ENCODE results near the gene EXD3. TPM values are rescaled to one million over a fixed set of nuclear protein-coding genes. Genes with fewer than 3 reads are reported as not detected.

Gene EXD3
- total RNA-seq, 1 donor from 2014 or later, result 9.2 TPM

GRCh38 chr9:137383081-137383783 is 39.7 kb downstream of the EXD3 start:
- no peak for DNase-seq
- H3K27ac ChIP-seq (replicated peaks), result no peak overlapping the region
- no peaks in the 10 kb centered on the region for H3K36me3 ChIP-seq
- no peaks in the 10 kb centered on the region for H3K27me3 ChIP-seq (ENCODE audit: low read depth)
- peaks cover 14% of the 10 kb centered on the region for H3K4me1 ChIP-seq
- TF ChIP-seq, protein P1, sequence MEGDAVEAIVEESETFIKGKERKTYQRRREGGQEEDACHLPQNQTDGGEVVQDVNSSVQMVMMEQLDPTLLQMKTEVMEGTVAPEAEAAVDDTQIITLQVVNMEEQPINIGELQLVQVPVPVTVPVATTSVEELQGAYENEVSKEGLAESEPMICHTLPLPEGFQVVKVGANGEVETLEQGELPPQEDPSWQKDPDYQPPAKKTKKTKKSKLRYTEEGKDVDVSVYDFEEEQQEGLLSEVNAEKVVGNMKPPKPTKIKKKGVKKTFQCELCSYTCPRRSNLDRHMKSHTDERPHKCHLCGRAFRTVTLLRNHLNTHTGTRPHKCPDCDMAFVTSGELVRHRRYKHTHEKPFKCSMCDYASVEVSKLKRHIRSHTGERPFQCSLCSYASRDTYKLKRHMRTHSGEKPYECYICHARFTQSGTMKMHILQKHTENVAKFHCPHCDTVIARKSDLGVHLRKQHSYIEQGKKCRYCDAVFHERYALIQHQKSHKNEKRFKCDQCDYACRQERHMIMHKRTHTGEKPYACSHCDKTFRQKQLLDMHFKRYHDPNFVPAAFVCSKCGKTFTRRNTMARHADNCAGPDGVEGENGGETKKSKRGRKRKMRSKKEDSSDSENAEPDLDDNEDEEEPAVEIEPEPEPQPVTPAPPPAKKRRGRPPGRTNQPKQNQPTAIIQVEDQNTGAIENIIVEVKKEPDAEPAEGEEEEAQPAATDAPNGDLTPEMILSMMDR (IDR thresholded peaks at IDR 0.05; ENCODE audit: borderline replicate concordance), result no peak
- intact Hi-C loops (cut with micrococcal nuclease), result no loop called here
- no peaks in the 10 kb centered on the region for H3K9me3 ChIP-seq (replicated peaks)
- H3K4me3 ChIP-seq, result no peak overlapping the region

- H3K4me1 ChIP-seq, result peaks cover 7% of the 10 kb centered on the region
- no peaks in the 10 kb centered on the region for H3K27me3 ChIP-seq (ENCODE audit: low read depth)
- TF ChIP-seq, protein P1 (IDR thresholded peaks at IDR 0.05; ENCODE audit: borderline replicate concordance), result no peak
- H3K4me3 ChIP-seq, result no peak overlapping the region
- intact Hi-C loops (cut with micrococcal nuclease), result no loop called here
- H3K27ac ChIP-seq (replicated peaks), result no peak overlapping the region
- H3K9me3 ChIP-seq (replicated peaks), result no peaks in the 10 kb centered on the region
- H3K36me3 ChIP-seq, result no peaks in the 10 kb centered on the region
- no peak for DNase-seq
Measured at GRCh38 chr9:137382444-137383080, 40.4 kb downstream of the EXD3 start.

DNA sequence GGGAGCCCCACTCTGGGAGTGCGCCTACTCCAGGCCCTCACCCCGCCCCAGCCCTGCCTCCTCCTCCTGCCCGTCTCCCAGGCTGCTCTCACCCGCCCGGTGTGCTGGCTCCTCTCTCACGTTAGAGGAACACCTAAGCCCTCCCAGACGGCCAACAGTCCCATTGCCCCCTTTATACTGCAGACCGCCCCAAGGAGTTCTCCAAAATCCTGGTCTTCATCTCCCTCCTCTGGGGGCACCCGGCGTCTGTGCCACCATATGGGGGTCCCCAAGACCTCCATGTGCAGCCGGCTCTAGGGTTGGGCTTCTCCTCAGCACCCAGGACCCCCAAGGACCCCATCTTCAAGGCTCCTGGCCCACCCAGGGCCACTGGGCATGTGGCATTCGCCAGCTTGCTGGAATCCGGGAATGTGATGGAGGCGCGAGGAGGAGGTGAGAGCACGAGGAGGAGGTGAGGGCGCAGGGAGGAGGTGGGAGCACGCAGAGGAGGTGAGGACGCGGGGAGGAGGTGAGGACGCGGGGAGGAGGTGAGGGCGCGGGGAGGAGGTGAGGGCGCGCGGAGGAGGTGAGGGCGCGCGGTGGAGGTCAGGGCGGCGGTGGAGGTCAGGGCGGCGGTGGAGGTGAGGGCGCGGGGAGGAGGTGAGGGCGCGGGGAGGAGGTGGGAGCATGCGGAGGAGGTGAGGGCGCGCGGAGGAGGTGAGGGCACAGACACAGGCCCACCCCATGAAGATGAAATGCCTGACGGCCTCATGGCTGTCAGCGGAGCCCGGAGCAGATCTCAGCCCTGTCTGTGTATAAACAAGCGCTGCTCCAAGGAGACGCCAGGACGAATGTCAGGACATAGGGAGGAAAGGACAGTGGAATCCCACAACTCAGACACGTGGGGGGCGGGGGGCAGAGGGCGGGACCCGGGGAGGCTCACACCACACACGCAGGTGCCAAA is 41.2 kb downstream of the EXD3 start:
- no peak overlapping the region for H3K4me3 ChIP-seq
- TF ChIP-seq, protein P1 (IDR thresholded peaks at IDR 0.05; ENCODE audit: borderline replicate concordance), result no peak
- H3K27me3 ChIP-seq (ENCODE audit: low read depth), result no peaks in the 10 kb centered on the region
- no peak overlapping the region for H3K27ac ChIP-seq (replicated peaks)
- H3K9me3 ChIP-seq (replicated peaks), result no peaks in the 10 kb centered on the region
- no peaks in the 10 kb centered on the region for H3K4me1 ChIP-seq
- intact Hi-C loops (cut with micrococcal nuclease), result no loop called here
- no peak for DNase-seq
- H3K36me3 ChIP-seq, result no peaks in the 10 kb centered on the region

DNA sequence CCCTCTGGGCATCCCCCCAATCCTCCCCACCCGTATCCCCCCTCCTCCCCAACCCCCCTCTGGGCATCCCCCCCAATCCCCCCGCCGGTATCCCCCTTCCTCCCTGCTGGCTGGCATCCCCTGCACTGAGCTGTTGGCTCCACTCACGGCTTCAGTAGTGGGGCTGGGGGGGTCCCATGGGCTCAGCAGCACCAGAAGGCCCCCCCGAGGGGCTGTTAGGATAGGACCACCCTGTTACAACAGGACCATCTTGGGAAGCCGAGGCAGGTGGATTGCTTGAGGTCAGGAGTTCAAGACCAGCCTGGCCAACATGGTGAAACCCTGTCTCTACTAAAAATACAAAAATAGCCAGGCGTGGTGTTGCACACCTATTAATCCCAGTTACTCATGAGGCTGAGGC is 42.4 kb downstream of the EXD3 start:
- no peaks in the 10 kb centered on the region for H3K27me3 ChIP-seq (ENCODE audit: low read depth)
- intact Hi-C loops (cut with micrococcal nuclease), result no loop called here
- H3K27ac ChIP-seq (replicated peaks), result no peak overlapping the region
- no peak for DNase-seq
- H3K9me3 ChIP-seq (replicated peaks), result peaks cover 5% of the 10 kb centered on the region
- H3K4me3 ChIP-seq, result no peak overlapping the region
- TF ChIP-seq, protein P1 (IDR thresholded peaks at IDR 0.05; ENCODE audit: borderline replicate concordance), result no peak
- peaks cover 4% of the 10 kb centered on the region for H3K36me3 ChIP-seq
- no peaks in the 10 kb centered on the region for H3K4me1 ChIP-seq

DNA sequence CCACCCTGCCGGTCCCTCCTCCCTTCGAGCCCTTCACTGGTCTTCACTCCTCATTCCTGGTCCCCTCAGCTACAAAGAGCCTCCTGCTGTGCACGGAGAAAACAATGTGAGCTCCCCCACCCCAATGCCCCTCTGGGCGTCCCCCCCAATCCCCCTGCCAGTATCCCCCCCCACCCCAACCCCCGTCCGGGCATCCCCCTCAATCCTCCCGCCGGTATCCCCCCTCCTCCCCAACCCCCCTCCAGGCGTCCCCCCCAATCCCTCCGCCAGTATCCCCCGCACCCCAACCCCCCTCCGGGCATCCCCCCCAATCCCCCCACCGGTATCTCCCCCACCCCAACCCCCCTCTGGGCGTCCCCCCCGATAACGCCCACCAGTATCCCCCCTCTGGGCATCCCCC is 42.8 kb downstream of the EXD3 start:
- DNase-seq, result no peak
- no peak overlapping the region for H3K4me3 ChIP-seq
- no peaks in the 10 kb centered on the region for H3K27me3 ChIP-seq (ENCODE audit: low read depth)
- peaks cover 8% of the 10 kb centered on the region for H3K36me3 ChIP-seq
- no peak overlapping the region for H3K27ac ChIP-seq (replicated peaks)
- H3K9me3 ChIP-seq (replicated peaks), result peaks cover 9% of the 10 kb centered on the region
- TF ChIP-seq, protein P1 (IDR thresholded peaks at IDR 0.05; ENCODE audit: borderline replicate concordance), result no peak
- H3K4me1 ChIP-seq, result no peaks in the 10 kb centered on the region
- intact Hi-C loops (cut with micrococcal nuclease), result no loop called here

Measured in left ventricle myocardium inferior (tissue), 1 donor.